Thyroid gland (tissue), 4 donors: ENCODE measurements around the gene MAP7.

Experiments used
- CTCF ChIP-seq, 6 experiments: fragments of 200-600 bp in 3 of 6; fragments of 450-650 bp in 3 of 6; sonication (generic) in 3 of 6; IDR thresholded peaks; one replicate each; pipeline ENCODE4 v1.5.1; 2016 to 2019; ENCODE audit warnings: antibody characterized with exemption in 6 of 6, mild to moderate bottlenecking in 2 of 6, inconsistent platforms in 1 of 6, moderate library complexity in 1 of 6
- POLR2A ChIP-seq, 2 donors: fragments of 450-650 bp; IDR thresholded peaks; one replicate each; pipeline ENCODE4 v1.6.1; 2017; ENCODE audit warnings: antibody characterized with exemption in 2 of 2, mild to moderate bottlenecking in 2 of 2, moderate library complexity in 1 of 2

DNA sequence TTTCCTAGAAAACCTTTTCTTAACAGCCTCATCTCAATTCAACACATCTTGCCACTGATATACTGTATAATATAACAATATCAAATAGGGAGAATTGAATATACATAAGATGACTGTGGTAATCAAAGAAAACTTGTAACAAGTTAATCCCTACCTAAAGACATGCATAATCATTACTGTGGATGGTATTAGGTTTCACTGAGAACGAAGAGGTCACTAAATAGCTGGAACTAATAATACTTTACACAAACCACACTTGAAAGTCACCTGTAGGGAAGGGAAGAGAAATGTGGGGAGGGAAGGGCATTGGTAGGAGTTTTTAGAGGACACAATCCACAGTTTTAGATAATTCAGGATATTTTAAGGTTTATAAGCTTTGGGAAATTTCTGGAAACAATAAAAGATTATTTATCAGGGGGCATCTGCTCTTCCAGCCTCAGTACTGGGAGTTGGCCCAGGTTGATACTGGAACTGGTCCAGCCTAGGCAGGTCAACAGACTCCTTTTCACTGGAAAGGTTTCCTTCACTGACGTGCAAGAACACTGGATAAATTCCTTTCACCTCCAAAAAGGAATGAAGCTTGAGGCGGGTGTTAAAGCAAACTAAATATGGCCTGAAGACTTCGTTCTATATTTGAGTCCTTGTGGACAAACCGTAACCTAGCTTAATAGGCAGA lies 44.0 kb downstream of the MAP7 start:
- TF ChIP-seq CTCF (IDR thresholded peaks at IDR 0.05) (no peak), POLR2A (IDR thresholded peaks at IDR 0.05) (no peak)
